ENCODE data around the gene IGFL1. TPM values are rescaled to one million over a fixed set of nuclear protein-coding genes. Genes with fewer than 3 reads are reported as not detected.

IGFL1 gene
- total RNA-seq, 4 donors from 2014 or later = not detected

DNA sequence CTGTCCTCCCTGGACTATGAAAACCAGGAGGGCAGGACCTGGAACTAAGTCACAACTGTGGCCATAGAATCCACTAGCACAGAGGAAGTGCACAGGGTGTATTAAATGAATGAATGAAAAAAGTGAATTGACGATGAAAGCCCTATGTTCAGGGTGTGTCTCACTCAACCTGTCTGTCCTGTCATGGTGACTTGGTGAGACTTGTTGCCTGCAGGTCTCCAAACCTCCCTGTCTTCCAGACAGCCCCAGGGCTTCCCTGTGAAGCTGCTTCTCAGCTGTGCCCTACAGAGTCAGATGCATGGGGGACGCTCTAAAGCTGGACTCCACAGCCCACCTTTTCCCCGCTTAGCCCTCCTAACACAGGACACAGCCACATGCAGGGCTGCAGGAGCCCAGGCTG lies 4.8 kb upstream of the IGFL1 start:
- Histone ChIP-seq H3K27ac (no peak overlapping the region), H3K27me3 (no peaks in the 10 kb centered on the region), H3K9me3 (no peaks in the 10 kb centered on the region), H3K36me3 (no peaks in the 10 kb centered on the region), H3K4me3 (replicated peaks in 1 of 3) (no peak overlapping the region), H3K4me1 (peaks cover 17 to 28% of the 10 kb centered on the region in 2 donors)
- intact Hi-C loops (cut with DNase I) = no loop called here
- DNase-seq = no peak
- WGBS, 2 donors = 88 to 96% methylated on average over 3 of the region's 3 CpGs
- no peak for TF ChIP-seq CTCF (IDR thresholded peaks at IDR 0.05)
- TF ChIP-seq POLR2A (IDR thresholded peaks at IDR 0.05) = no peak

- WGBS, 2 donors = 16 to 22% methylated on average over 5 of the region's 5 CpGs
- intact Hi-C loops (cut with DNase I) = no loop called here
- Histone ChIP-seq H3K4me1 (peaks cover 17 to 28% of the 10 kb centered on the region in 2 donors), H3K27ac (no peak overlapping the region), H3K36me3 (no peaks in the 10 kb centered on the region), H3K9me3 (no peaks in the 10 kb centered on the region), H3K4me3 (replicated peaks in 1 of 3) (no peak overlapping the region), H3K27me3 (no peaks in the 10 kb centered on the region)
- peak; percentile 32 to 34 for DNase-seq
- TF ChIP-seq POLR2A (IDR thresholded peaks at IDR 0.05) = no peak
- TF ChIP-seq CTCF (IDR thresholded peaks at IDR 0.05) = no peak
Measured at GRCh38 chr19:46225558-46226004, 4.0 kb upstream of the IGFL1 start.

GRCh38 chr19:46226438-46226973 lies 3.0 kb upstream of the IGFL1 start:
- Histone ChIP-seq H3K27ac (no peak overlapping the region), H3K4me3 (replicated peaks in 1 of 3) (no peak overlapping the region), H3K9me3 (no peaks in the 10 kb centered on the region), H3K36me3 (no peaks in the 10 kb centered on the region), H3K4me1 (peaks cover 15 to 26% of the 10 kb centered on the region in 2 donors), H3K27me3 (no peaks in the 10 kb centered on the region)
- no peak for TF ChIP-seq POLR2A (IDR thresholded peaks at IDR 0.05)
- TF ChIP-seq CTCF (IDR thresholded peaks at IDR 0.05) = no peak
- intact Hi-C loops (cut with DNase I) = no loop called here
- 55 to 61% methylated on average over 4 to 9 of the region's 9 CpGs for WGBS, 2 donors
- no peak for DNase-seq

DNA sequence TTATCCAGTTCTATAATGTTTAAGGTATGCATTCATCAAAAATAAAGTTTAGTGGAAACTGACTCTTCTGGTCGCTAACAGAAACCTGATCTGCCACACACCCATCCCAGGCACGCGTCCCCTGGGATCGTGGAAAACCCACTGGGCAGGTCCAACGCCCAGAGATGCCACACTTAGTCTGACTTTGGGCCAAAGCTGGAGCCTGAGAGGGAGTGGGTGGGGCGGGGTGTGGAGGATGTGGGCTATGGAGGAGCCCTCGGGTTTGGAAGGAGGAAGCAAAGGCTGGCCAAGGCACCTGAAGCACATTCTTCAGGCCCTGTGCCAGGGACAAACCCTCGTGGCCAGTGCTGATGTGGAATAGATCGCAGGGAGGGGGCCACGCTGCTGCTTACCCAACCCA lies 2.5 kb downstream of the IGFL1 start:
- TF ChIP-seq CTCF (IDR thresholded peaks at IDR 0.05) = no peak
- no peak for TF ChIP-seq POLR2A (IDR thresholded peaks at IDR 0.05)
- Histone ChIP-seq H3K9me3 (no peaks in the 10 kb centered on the region), H3K36me3 (no peaks in the 10 kb centered on the region), H3K4me3 (replicated peaks in 1 of 3) (no peak overlapping the region), H3K27ac (no peak overlapping the region), H3K4me1 (no peaks in the 10 kb centered on the region), H3K27me3 (no peaks in the 10 kb centered on the region)
- 49 to 60% methylated on average over 10 of the region's 10 CpGs for WGBS, 2 donors
- no peak for DNase-seq
- intact Hi-C loops (cut with DNase I) = no loop called here

DNA sequence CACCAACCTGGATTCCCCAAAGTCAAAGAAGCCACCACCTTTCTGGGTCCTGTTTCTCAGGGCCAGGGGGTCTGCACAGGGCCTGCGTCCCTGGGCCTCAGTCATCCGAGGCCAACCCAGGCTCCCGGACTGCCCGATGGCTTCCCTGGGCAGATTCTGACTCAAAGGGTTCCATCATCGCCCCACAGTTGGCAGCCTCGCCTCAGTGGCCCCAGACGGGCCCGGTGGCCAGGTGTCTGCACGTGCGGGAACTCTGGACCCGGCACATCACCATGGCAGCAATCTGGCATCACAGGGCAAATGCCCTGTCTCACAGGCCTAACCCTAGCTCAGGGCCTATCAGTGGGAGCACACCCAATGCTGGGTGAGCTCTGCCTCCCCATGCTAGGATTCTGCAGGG lies 2.9 kb downstream of the IGFL1 start:
- intact Hi-C loops (cut with DNase I) = no loop called here
- TF ChIP-seq CTCF (IDR thresholded peaks at IDR 0.05) = no peak
- no peak for TF ChIP-seq POLR2A (IDR thresholded peaks at IDR 0.05)
- no peak overlapping the region for H3K27ac ChIP-seq
- WGBS, 2 donors = 92 to 93% methylated on average over 10 to 11 of the region's 11 CpGs
- H3K36me3 ChIP-seq = no peaks in the 10 kb centered on the region
- no peak overlapping the region for H3K4me3 ChIP-seq (replicated peaks in 1 of 3)
- H3K4me1 ChIP-seq = no peaks in the 10 kb centered on the region
- no peaks in the 10 kb centered on the region for H3K27me3 ChIP-seq
- H3K9me3 ChIP-seq = no peaks in the 10 kb centered on the region
- no peak for DNase-seq
